ENCODE measurements around the gene ARMH4. TPM values are rescaled to one million over a fixed set of nuclear protein-coding genes. Genes with fewer than 3 reads are reported as not detected.

The ARMH4 gene
- polyA plus RNA-seq, 1 donor from 2014 or later: 14.1 TPM

GRCh38 chr14:58107041-58107440 lies 45.0 kb downstream of the ARMH4 start:
- Histone ChIP-seq H3K4me2 (ENCODE audit: low read length) (no peak overlapping the region), H3K27ac (ENCODE audit: low read length) (no peak overlapping the region), H3K27me3 (ENCODE audit: insufficient read depth, low read depth, low read length) (no peaks in the 10 kb centered on the region), H3K9me2 (ENCODE audit: insufficient read depth, low read length) (no peaks in the 10 kb centered on the region), H3K9ac (ENCODE audit: low read length) (no peak overlapping the region), H3K4me3 (ENCODE audit: low read length) (no peak overlapping the region), H3F3A (ENCODE audit: insufficient read depth, low read length, poor library complexity, severe bottlenecking) (no peaks in the 10 kb centered on the region), H4K20me1 (ENCODE audit: insufficient read depth) (no peaks in the 10 kb centered on the region), H3K9me3 (ENCODE audit: low read length) (no peaks in the 10 kb centered on the region), H3K36me3 (ENCODE audit: insufficient read depth, low read length) (no peaks in the 10 kb centered on the region), H3K79me2 (replicated peaks; ENCODE audit: insufficient read depth, low read length) (no peaks in the 10 kb centered on the region), H2AFZ (ENCODE audit: low read depth, low read length) (no peak overlapping the region)
- TF ChIP-seq POLR2AphosphoS5 (IDR thresholded peaks at IDR 0.05) (no peak), MXI1 (conservative IDR thresholded peaks at IDR 0.05; ENCODE audit: poor library complexity, severe bottlenecking) (no peak), REST (IDR thresholded peaks at IDR 0.05; ENCODE audit: borderline replicate concordance) (no peak)

- TF ChIP-seq SMC3 (conservative IDR thresholded peaks at IDR 0.05; ENCODE audit: poor library complexity) (no peak), EP300 (conservative IDR thresholded peaks at IDR 0.05; ENCODE audit: poor library complexity, severe bottlenecking) (no peak), POLR2AphosphoS5 (IDR thresholded peaks at IDR 0.05) (no peak), EZH2 (IDR thresholded peaks at IDR 0.05; ENCODE audit: borderline replicate concordance, insufficient read depth, low read length, poor library complexity, severe bottlenecking) (no peak), REST (IDR thresholded peaks at IDR 0.05; ENCODE audit: borderline replicate concordance) (no peak), TAF1 (IDR thresholded peaks at IDR 0.05; ENCODE audit: low read depth) (no peak), MXI1 (conservative IDR thresholded peaks at IDR 0.05; ENCODE audit: poor library complexity, severe bottlenecking) (no peak), RAD21 (conservative IDR thresholded peaks at IDR 0.05) (no peak)
These were observed 45.6 kb downstream of the ARMH4 start for GRCh38 chr14:58106446-58106845.

More at GRCh38 chr14:58106446-58106845, 45.6 kb downstream of the ARMH4 start:
- H4K20me1 ChIP-seq (ENCODE audit: insufficient read depth): no peaks in the 10 kb centered on the region
- no peaks in the 10 kb centered on the region for H3K79me2 ChIP-seq (replicated peaks; ENCODE audit: insufficient read depth, low read length)
- no peak overlapping the region for H2AFZ ChIP-seq (ENCODE audit: low read depth, low read length)
- no peaks in the 10 kb centered on the region for H3K9me2 ChIP-seq (ENCODE audit: insufficient read depth, low read length)
- H3K9ac ChIP-seq (ENCODE audit: low read length): no peak overlapping the region
- no peaks in the 10 kb centered on the region for H3K36me3 ChIP-seq (ENCODE audit: insufficient read depth, low read length)
- H3K9me3 ChIP-seq (ENCODE audit: low read length): no peaks in the 10 kb centered on the region
- no peak overlapping the region for H3K27ac ChIP-seq (ENCODE audit: low read length)
- no peak overlapping the region for H3K4me3 ChIP-seq (ENCODE audit: low read length)
- no peaks in the 10 kb centered on the region for H3K27me3 ChIP-seq (ENCODE audit: insufficient read depth, low read depth, low read length)
- no peak overlapping the region for H3K4me2 ChIP-seq (ENCODE audit: low read length)
- no peaks in the 10 kb centered on the region for H3F3A ChIP-seq (ENCODE audit: insufficient read depth, low read length, poor library complexity, severe bottlenecking)

Measured in neural cell (in vitro differentiated cells).